Osteoblast (primary cell): ENCODE results near the gene PBX4. TPM values are rescaled to one million over a fixed set of nuclear protein-coding genes. Genes with fewer than 3 reads are reported as not detected.

Source experiments
- DNase-seq: peaks from one replicate; pipeline ENCODE4 v3.0.0; 2011; ENCODE audit warnings: low spot score, mixed read lengths; ENCODE audit not compliant: insufficient read length; ENCODE audit errors: missing footprints
- H2AFZ ChIP-seq: 2 replicates; pipeline ENCODE4 v1.6.0; 2011; ENCODE audit warnings: mild to moderate bottlenecking, low read length
- H3K27ac ChIP-seq: 2 replicates; pipeline ENCODE4 v1.5.1; 2011; ENCODE audit warnings: mild to moderate bottlenecking, low read depth, low read length, moderate library complexity
- H3K27me3 ChIP-seq: 2 replicates; pipeline ENCODE4 v1.6.0; 2012; ENCODE audit warnings: mild to moderate bottlenecking, control low read depth, inconsistent platforms, low read length, moderate library complexity; ENCODE audit not compliant: insufficient read depth
- H3K36me3 ChIP-seq: 2 replicates; pipeline ENCODE4 v1.5.1; 2011; ENCODE audit warnings: mild to moderate bottlenecking, low read length, control low read depth, moderate library complexity; ENCODE audit not compliant: insufficient read depth
- H3K4me1 ChIP-seq: 2 replicates; pipeline ENCODE4 v1.5.1; 2011; ENCODE audit warnings: mild to moderate bottlenecking, low read length, control low read depth, moderate library complexity; ENCODE audit not compliant: insufficient read depth
- H3K4me2 ChIP-seq: 2 replicates; pipeline ENCODE4 v1.6.0; 2011; ENCODE audit warnings: mild to moderate bottlenecking, low read length; ENCODE audit not compliant: insufficient read depth
- H3K4me3 ChIP-seq: fragments of 200-600 bp; sonication (generic); 3 replicates; pipeline ENCODE4 v1.5.1; 2012; ENCODE audit warnings: mild to moderate bottlenecking, low read length, inconsistent platforms; ENCODE audit not compliant: insufficient read depth
- H3K79me2 ChIP-seq: 2 replicates; pipeline ENCODE4 v1.6.0; 2012; ENCODE audit warnings: mild to moderate bottlenecking, low read length, control low read depth, inconsistent platforms; ENCODE audit not compliant: insufficient read depth
- H3K9me3 ChIP-seq: 2 replicates; pipeline ENCODE4 v1.5.1; 2011; ENCODE audit warnings: low read depth, low read length, control low read depth
- H4K20me1 ChIP-seq: 2 replicates; pipeline ENCODE4 v1.6.0; 2012; ENCODE audit warnings: mild to moderate bottlenecking, low read length, control low read depth; ENCODE audit not compliant: insufficient read depth
- CTCF ChIP-seq: IDR thresholded peaks from 2 replicates; pipeline ENCODE4 v1.5.1; 2011; ENCODE audit warnings: mild to moderate bottlenecking, low read depth, low read length, moderate library complexity; ENCODE audit errors: extremely low read depth
- total RNA-seq: library from RNA; depleted of rRNA; stranded (reverse); fragments of >200 nt; gene quantifications from 2 replicates; pipeline ENCODE4 v1.2.3, GENCODE V29; 2012

PBX4 gene
- total RNA-seq, 1 donor = 0.36 TPM

DNA sequence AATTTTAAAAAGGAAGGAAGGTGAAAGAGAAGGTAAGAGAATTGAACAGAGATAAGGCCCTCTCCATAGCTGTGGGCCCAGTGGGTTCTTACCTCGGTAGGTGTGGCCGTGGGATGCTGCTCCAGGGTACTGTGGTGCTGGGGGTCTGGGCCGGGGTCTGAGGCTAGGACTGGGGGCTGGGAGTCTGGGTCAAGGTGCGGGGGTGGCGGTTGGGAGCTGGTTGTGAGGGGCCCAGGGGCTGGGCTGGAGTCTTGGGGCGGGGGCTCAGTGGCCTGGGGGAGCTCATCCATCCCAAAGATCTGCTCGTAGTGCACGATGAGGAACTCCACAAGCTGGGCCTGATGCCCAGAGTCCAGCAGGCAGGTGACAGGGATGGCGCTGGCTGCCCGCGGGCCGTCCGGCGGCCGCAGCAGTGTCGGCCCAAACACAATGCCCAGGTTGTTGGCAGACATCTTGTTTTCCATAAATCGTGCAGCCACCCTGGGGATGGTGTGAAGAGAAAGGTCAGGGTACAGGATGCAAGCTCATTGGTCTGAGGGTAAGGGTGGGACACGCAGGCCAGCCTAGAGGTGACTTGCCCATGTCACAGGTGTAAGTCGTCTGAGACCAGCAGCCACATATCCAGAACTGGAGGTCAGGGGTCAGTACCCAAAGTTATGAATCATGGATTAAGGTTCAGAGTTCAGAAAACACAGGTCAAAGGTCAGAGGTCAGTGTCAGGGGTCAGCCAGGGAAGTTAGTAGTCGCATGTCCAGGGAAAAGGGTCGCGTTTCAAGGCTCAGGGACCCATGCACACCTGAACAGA lies 15.4 kb upstream of the PBX4 start:
- DNase-seq = peak; percentile 73
- Histone ChIP-seq H2AFZ (no peak overlapping the region), H3K79me2 (no peaks in the 10 kb centered on the region), H4K20me1 (no peaks in the 10 kb centered on the region), H3K4me1 (no peaks in the 10 kb centered on the region), H3K9me3 (no peaks in the 10 kb centered on the region), H3K36me3 (peaks cover 33% of the 10 kb centered on the region), H3K4me2 (no peak overlapping the region), H3K27me3 (no peaks in the 10 kb centered on the region), H3K4me3 (no peak overlapping the region), H3K27ac (no peak overlapping the region)
- TF ChIP-seq CTCF = no peak

- no peak for TF ChIP-seq CTCF
Measured at GRCh38 chr19:19632661-19633060, 14.2 kb upstream of the PBX4 start.

GRCh38 chr19:19631346-19631745 lies 12.9 kb upstream of the PBX4 start:
- no peak for TF ChIP-seq CTCF
- Histone ChIP-seq H2AFZ (no peak overlapping the region), H3K4me2 (no peak overlapping the region), H3K36me3 (peaks cover 26% of the 10 kb centered on the region), H3K9me3 (no peaks in the 10 kb centered on the region), H3K79me2 (no peaks in the 10 kb centered on the region), H3K27ac (no peak overlapping the region), H3K4me3 (no peak overlapping the region), H4K20me1 (no peaks in the 10 kb centered on the region), H3K4me1 (peaks cover 6% of the 10 kb centered on the region), H3K27me3 (no peaks in the 10 kb centered on the region)
- DNase-seq = peak; percentile 62

More at GRCh38 chr19:19632661-19633060, 14.2 kb upstream of the PBX4 start:
- H3K4me2 ChIP-seq = no peak overlapping the region
- peaks cover 6% of the 10 kb centered on the region for H3K4me1 ChIP-seq
- H3K27me3 ChIP-seq = no peaks in the 10 kb centered on the region
- H3K4me3 ChIP-seq = no peak overlapping the region
- no peaks in the 10 kb centered on the region for H4K20me1 ChIP-seq
- DNase-seq = peak; percentile 29
- no peak overlapping the region for H3K27ac ChIP-seq
- H3K79me2 ChIP-seq = no peaks in the 10 kb centered on the region
- peaks cover 33% of the 10 kb centered on the region for H3K36me3 ChIP-seq
- H3K9me3 ChIP-seq = no peaks in the 10 kb centered on the region
- no peak overlapping the region for H2AFZ ChIP-seq

- Histone ChIP-seq H3K79me2 (no peaks in the 10 kb centered on the region), H3K4me2 (no peak overlapping the region), H3K4me1 (peaks cover 6% of the 10 kb centered on the region), H3K27ac (no peak overlapping the region), H3K36me3 (peaks cover 24% of the 10 kb centered on the region), H4K20me1 (no peaks in the 10 kb centered on the region), H3K9me3 (no peaks in the 10 kb centered on the region), H2AFZ (no peak overlapping the region), H3K27me3 (no peaks in the 10 kb centered on the region), H3K4me3 (no peak overlapping the region)
- TF ChIP-seq CTCF = no peak
- peak; percentile 59 for DNase-seq
Measured at GRCh38 chr19:19630426-19630825, 11.9 kb upstream of the PBX4 start.
